T47D (cell line): Measurements from ENCODE around the gene EXOC4.
"Not testable (repeated sequence)": the region's sequence is repeated elsewhere in the genome, so short reads cannot be mapped to it uniquely, and the experiment has no call there.

Source experiments
- DNase-seq, 2 experiments: peaks; one replicate each; pipeline versions ENCODE4 v3.0.0 to v3.0.0-alpha.2; 2011 to 2012; ENCODE audit warnings: low read depth in 1 of 2, low spot score in 1 of 2
- JUND ChIP-seq: IDR thresholded peaks from 2 replicates; pipeline ENCODE4 v1.6.1; 2012; ENCODE audit warnings: low read depth
- in situ Hi-C: cut with HindIII; loops from 2 replicates; pipeline ENCODE4 v1.10.0; 2016; ENCODE audit warnings: low sequenced_read_pairs, low pct_unique_long_range_greater_than_20kb

EXOC4 gene

GRCh38 chr7:133252858-133253518 is at the start of gene EXOC4:
Gene EXOC4 (plus strand): TSS chr7:133253078.
- TF ChIP-seq JUND: no peak
- peak; percentile 64 to 97 for DNase-seq
- in situ Hi-C loops: no loop called here

DNA sequence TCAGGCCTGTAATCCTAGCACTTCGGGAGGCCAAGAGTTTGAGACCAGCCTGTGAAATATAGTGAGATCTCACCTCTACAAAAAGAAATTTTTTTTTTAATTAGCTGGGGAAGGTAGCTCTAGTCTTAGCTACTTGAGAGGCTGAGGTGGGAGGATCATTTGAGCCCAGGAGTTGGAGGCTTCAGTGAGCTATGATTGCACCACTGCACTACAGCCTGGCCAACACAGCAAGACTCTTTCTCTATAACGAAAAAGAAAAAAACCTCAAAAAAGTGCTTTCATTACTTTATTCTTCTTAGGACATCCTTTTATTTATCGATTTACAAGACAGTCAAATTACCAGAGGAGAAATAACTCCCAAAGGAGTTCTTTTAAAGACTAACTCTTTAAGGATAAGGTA is 49.4 kb upstream of the EXOC4 start:
- TF ChIP-seq JUND: no peak
- in situ Hi-C loops: no loop called here
- no peak for DNase-seq

DNA sequence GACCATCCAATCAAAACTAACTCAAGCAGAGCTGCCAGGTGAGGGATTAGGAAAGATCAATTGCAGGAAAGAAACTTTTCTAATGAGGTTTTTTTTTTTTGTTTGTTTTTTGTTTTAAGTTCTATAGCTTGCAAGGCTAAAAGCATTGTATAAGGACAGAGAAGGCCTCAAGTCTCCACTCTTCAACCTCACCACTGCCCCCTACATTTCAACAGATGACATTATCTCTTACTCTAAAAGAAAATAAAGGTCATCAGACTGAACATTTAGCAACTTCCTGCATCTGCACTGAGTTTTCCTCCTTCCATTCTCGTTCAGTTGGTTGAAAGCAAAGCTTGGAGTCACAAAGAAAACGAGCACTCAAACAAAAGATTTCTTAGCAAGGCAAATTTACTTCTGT is 45.2 kb upstream of the EXOC4 start:
- in situ Hi-C loops: no loop called here
- TF ChIP-seq JUND: no peak
- DNase-seq: no peak

DNA sequence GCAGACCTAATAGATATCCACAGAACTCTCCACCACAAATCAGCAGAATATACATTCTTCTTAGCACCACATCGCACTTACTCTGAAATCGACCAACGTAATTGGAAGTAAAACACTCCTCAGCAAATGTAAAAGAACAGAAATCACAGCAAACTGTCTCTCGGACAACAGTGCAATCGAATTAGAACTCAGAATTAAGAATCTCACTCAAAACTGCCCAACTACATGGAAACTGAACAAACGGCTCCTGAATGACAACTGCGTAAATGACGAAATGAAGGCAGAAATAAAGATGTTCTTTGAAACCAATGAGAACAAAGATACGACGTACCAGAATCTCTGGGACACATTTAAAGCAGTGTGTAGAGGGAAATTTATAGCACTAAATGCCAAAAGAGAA is 42.1 kb upstream of the EXOC4 start:
- in situ Hi-C loops, DNase-seq: not testable (repeated sequence)

DNA sequence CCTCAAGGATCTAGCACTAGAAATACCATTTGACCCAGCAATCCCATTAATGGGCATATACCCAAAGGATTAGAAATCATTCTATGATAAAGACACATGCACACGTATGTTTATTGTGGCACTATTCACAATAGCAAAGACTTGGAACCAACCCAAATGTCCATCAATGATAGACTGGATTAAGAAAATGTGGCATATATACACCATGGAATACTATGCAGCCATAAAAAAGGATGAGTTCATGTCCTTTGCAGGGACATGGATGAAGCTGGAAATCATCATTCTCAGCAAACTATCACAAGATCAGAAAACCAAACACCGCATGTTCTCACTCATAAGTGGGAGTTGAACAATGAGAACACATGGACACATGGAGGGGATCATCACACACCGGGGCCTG is 39.1 kb upstream of the EXOC4 start:
- in situ Hi-C loops, DNase-seq: not testable (repeated sequence)

- TF ChIP-seq JUND: no peak
- DNase-seq: no peak
- in situ Hi-C loops: no loop called here
Observed at GRCh38 chr7:133217773-133218172, 35.1 kb upstream of the EXOC4 start.

DNA sequence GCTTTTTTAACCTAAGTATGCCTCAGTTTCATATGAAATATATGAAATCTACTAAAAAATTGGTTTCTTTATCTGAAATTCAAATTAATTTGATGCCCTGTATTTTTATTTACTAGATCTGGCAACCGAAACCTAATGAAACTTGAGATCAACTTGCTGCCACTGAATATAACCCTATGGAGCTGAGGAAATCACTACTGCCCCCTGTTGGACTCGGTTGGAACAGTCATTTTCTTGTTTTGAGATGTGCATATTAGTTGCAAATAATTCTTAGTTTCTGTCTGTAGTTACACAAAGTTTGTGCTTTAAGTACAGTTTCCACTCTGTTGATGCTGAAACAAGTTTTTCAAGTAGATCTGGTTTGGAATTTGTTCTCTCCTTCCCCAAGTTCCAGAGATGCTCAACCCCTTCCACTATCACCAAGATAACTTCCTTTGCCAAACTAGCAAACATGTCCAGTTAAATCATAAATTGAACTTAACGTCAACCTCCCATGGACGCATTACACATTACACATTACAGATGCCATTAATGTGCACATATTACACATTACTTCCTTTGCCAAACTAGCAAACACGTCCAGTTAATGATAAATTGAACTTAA is 22.2 kb upstream of the EXOC4 start:
- TF ChIP-seq JUND: no peak
- in situ Hi-C loops: no loop called here
- DNase-seq: peak in 1 of 2 experiments; percentile 58

DNA sequence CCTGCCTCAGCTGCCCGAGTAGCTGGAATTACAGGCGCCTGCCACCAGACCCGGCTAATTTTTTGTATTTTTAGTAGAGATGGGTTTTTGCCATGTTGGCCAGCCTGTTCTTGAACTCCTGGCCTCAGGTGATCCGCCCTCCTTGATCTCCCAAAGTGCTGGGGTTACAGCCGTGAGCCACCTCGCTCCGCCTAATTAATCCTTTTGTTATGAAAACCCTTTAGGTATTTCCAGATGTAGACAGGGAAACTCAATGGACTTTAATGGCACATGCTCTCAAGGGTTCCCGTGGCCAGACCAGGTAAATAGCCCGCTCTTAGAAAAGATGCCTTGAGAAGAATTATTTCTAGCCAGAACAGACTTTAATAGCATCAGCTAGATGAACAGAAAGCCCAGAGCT is 19.7 kb upstream of the EXOC4 start:
- TF ChIP-seq JUND: no peak
- in situ Hi-C loops: no loop called here
- DNase-seq: no peak

DNA sequence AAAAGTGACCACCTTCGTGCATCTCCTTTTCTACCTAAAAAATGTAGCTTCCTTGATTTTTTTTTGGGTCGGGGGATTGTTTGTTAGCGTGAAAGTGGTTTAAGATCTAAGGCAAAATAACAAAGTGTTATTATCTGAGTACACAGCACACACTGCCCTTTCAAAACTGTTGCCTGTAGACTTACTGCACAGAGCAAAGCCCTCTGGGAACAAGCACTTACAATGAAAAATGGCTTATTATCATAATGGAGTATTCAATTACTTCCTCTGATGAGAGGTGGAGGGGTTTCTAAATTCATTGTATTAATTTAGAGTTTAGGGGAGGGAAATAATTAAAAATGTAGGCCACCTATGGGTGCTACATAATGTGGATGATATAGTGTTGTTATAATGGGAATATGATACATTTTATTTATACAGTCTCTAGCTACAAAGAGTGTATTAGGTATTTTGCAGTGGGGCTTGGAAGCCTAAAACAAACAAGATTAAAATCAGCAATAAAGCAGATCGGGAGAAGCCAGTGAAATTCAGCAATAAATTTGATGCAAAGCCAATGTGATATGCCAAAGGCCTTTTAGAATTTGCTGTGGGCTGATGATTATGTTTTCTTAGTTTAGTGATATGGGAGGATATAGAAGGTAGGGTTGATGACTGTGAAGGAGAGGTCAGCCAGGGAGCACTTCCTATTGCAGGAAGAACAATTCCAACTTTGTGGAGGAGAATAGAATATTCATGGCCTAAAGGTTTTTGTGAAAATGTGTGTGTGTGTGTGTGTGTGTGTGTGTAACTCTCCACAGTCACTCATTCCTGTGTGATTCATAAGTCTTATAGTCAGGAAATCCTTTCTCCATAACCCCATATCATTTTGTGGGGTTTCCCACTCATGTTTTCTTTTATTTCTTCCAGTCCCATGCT is 17.7 kb upstream of the EXOC4 start:
- no peak for DNase-seq
- no peak for TF ChIP-seq JUND
- in situ Hi-C loops: no loop called here

DNA sequence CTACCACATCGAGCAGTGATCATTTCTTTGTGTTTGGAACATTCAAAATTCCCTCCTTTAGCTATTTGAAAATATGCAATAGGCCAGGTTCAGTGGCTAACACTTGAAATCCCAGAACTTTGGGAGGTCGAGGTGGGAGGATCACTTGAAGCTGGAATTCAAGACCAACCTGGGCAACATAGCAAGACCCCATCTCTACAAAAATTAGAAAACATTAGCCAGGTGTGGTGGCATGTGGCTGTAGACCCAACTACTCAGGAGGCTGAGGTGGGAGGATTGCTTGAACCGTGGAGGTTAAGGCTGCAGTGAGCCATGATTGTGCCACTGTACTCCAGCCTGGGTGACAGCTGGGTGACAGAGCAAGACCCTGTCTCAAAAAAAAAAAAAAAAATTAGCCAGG is 15.3 kb upstream of the EXOC4 start:
- DNase-seq: no peak
- in situ Hi-C loops: no loop called here
- TF ChIP-seq JUND: no peak

GRCh38 chr7:133240302-133240701 is 12.6 kb upstream of the EXOC4 start:
- in situ Hi-C loops: no loop called here

DNA sequence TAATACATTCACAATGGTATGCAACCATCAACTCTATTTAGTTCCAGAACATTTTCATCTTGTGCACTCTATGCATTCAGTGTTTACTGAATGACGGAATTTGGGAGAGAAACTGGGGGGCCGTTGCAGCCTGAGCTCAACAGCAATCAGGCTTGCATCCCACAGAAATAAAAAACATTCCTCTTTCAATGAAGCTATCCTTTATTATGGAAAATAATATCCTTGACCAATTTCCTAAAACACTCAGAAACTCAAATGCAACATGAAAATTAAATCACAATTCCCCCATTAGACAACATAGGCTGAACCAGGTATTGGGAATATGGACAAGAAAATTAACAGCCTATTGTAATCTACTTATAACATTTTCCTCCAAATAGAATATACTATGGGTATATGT is 6.3 kb upstream of the EXOC4 start:
- in situ Hi-C loops: no loop called here
- no peak for TF ChIP-seq JUND
- no peak for DNase-seq

More at GRCh38 chr7:133240302-133240701, 12.6 kb upstream of the EXOC4 start:
- DNase-seq: no peak
- TF ChIP-seq JUND: no peak

DNA sequence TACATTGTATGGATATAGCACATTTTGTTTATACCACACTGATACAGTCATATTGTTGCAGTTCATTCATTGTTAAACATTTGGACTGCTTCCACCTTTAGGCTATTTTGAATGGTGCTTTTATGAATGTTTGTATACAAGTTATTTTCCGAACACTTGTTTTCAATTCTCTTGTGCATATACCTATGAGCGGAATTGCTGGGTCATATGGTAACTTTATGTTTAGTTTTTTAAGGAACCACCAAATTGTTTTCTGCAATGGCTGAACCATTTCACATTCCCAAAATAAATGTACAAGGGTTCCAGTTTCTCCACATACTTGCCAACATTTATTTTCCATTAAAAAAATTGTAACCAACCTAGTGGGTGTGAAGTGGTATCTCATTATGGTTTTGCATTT is 4.0 kb upstream of the EXOC4 start:
- in situ Hi-C loops: no loop called here
- no peak for TF ChIP-seq JUND
- no peak for DNase-seq
